Astrocyte (in vitro differentiated cells and primary cell): Measurements from ENCODE around the gene MEGF11. TPM values are rescaled to one million over a fixed set of nuclear protein-coding genes. Genes with fewer than 3 reads are reported as not detected.

Experiments used
- DNase-seq: peaks from one replicate; pipeline ENCODE4 v3.0.0-alpha.2; 2010; ENCODE audit warnings: low read depth
- FAIRE-seq: peaks from 2 replicates; lab custom pipeline; 2011; peaks lifted over from hg19 to GRCh38; lab: Jason Lieb, UNC
- H2AFZ ChIP-seq: 2 replicates; pipeline ENCODE4 v1.6.0; 2012; ENCODE audit warnings: low read depth, low read length, inconsistent platforms
- H3K27ac ChIP-seq: 2 replicates; pipeline ENCODE4 v1.5.1; 2011; ENCODE audit warnings: low read depth, low read length, inconsistent platforms
- H3K27me3 ChIP-seq: 2 replicates; pipeline ENCODE4 v1.6.0; 2011; ENCODE audit warnings: low read length, inconsistent platforms; ENCODE audit not compliant: insufficient read depth
- H3K36me3 ChIP-seq: 2 replicates; pipeline ENCODE4 v1.5.1; 2011; ENCODE audit warnings: low read length, inconsistent platforms; ENCODE audit not compliant: insufficient read depth
- H3K4me1 ChIP-seq: 2 replicates; pipeline ENCODE4 v1.5.1; 2011; ENCODE audit warnings: low read length, inconsistent platforms; ENCODE audit not compliant: insufficient read depth
- H3K4me2 ChIP-seq: 2 replicates; pipeline ENCODE4 v1.6.0; 2012; ENCODE audit warnings: low read length, inconsistent platforms
- H3K4me3 ChIP-seq: 2 replicates; pipeline ENCODE4 v1.5.1; 2011; ENCODE audit warnings: low read depth, mild to moderate bottlenecking, low read length, inconsistent platforms; ENCODE audit not compliant: insufficient read depth
- H3K79me2 ChIP-seq: 2 replicates; pipeline ENCODE4 v1.6.0; 2012; ENCODE audit warnings: mild to moderate bottlenecking, low read length, inconsistent platforms; ENCODE audit not compliant: insufficient read depth
- H3K9ac ChIP-seq: 2 replicates; pipeline ENCODE4 v1.6.0; 2012; ENCODE audit warnings: mild to moderate bottlenecking, low read length, inconsistent platforms
- H3K9me3 ChIP-seq: 2 replicates; pipeline ENCODE4 v1.5.1; 2012; ENCODE audit warnings: low read depth, mild to moderate bottlenecking, low read length, inconsistent platforms; ENCODE audit not compliant: insufficient read depth
- H4K20me1 ChIP-seq: 2 replicates; pipeline ENCODE4 v1.6.0; 2012; ENCODE audit warnings: low read length, inconsistent platforms; ENCODE audit not compliant: insufficient read depth
- H3K27ac Mint-ChIP-seq: one replicate; pipeline ENCODE4 v1.8.0; 2021; ENCODE audit warnings: mild to moderate bottlenecking, mixed read lengths; ENCODE audit not compliant: unreplicated experiment
- H3K27me3 Mint-ChIP-seq: one replicate; pipeline ENCODE4 v1.8.0; 2021; ENCODE audit warnings: low read depth, mixed read lengths; ENCODE audit not compliant: unreplicated experiment
- H3K36me3 Mint-ChIP-seq: one replicate; pipeline ENCODE4 v1.8.0; 2021; ENCODE audit warnings: low read depth, mixed read lengths; ENCODE audit not compliant: unreplicated experiment
- H3K4me1 Mint-ChIP-seq: one replicate; pipeline ENCODE4 v1.8.0; 2021; ENCODE audit warnings: low read depth, mixed read lengths; ENCODE audit not compliant: unreplicated experiment
- H3K4me3 Mint-ChIP-seq: one replicate; pipeline ENCODE4 v1.8.0; 2021; ENCODE audit warnings: mild to moderate bottlenecking, moderate library complexity, mixed read lengths; ENCODE audit not compliant: unreplicated experiment
- H3K9me3 Mint-ChIP-seq: one replicate; pipeline ENCODE4 v1.8.0; 2021; ENCODE audit warnings: mild to moderate bottlenecking, mixed read lengths; ENCODE audit not compliant: unreplicated experiment
- CTCF ChIP-seq: IDR thresholded peaks from 2 replicates; pipeline ENCODE4 v1.5.1; 2011; ENCODE audit warnings: low read depth, mild to moderate bottlenecking, inconsistent platforms, low read length, moderate library complexity; ENCODE audit not compliant: insufficient read depth
- EZH2 ChIP-seq: IDR thresholded peaks from 2 replicates; pipeline ENCODE4 v1.6.1; 2012; ENCODE audit warnings: mild to moderate bottlenecking, low read length, inconsistent platforms; ENCODE audit not compliant: insufficient read depth
- total RNA-seq: library from RNA; stranded (reverse); gene quantifications from 2 replicates; pipeline ENCODE4 v1.2.1, GENCODE V29; 2021

Gene MEGF11
- total RNA-seq, 1 donor from 2014 or later: 0.16 TPM

DNA sequence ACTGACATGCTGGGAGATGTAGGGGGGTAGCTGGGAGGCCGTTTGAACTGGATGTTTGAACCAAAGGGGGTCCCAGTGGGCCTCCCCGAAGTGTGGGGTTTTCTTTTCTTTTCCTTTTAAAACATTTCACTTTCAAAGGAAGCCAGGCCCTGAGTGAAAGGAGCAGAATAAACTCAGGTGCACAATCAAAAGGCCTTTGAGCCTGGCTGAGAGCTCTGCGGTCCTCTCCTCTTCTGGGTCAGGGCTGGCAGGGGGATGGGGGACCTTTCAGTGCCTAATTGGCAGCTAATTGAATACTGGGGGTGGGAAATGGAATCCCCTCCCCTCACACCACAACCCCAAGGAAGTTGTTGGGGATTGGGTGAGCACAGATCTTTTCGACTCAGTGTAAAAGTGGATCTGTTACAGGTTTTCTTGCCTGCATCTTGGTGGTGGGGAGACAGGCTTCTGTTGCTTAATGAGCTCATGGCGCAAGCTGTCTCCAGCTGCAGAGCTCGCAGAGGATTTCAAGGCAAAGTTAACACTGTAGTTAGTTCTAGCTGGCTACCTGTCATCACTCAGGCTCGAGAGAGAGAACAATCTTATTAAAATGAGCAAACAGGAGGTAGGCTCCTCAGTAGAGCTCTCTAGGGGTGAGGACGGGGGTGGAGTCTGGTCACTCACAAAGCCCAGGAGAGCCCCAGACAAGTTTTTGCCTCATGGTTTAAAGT, 251.7 kb downstream of the MEGF11 start:
- DNase-seq (no peak), FAIRE-seq (no peak)
- TF ChIP-seq EZH2: no peak
- no peak for TF ChIP-seq CTCF
- Histone ChIP-seq H3K79me2 (no peaks in the 10 kb centered on the region), H3K9ac (no peak overlapping the region), H2AFZ (no peak overlapping the region), H3K9me3 (no peaks in the 10 kb centered on the region), H3K4me2 (no peak overlapping the region), H3K27ac (no peak overlapping the region), H3K4me3 (no peak overlapping the region), H3K36me3 (no peaks in the 10 kb centered on the region), H3K27me3 (peaks cover 15% of the 10 kb centered on the region), H4K20me1 (no peaks in the 10 kb centered on the region), H3K4me1 (no peaks in the 10 kb centered on the region)
- H3K4me3 Mint-ChIP-seq: no peak overlapping the region
- peaks cover 49% of the 10 kb centered on the region for H3K27me3 Mint-ChIP-seq
- H3K9me3 Mint-ChIP-seq: no peaks in the 10 kb centered on the region
- H3K36me3 Mint-ChIP-seq: peaks cover 2% of the 10 kb centered on the region
- no peak overlapping the region for H3K27ac Mint-ChIP-seq
- no peaks in the 10 kb centered on the region for H3K4me1 Mint-ChIP-seq

DNA sequence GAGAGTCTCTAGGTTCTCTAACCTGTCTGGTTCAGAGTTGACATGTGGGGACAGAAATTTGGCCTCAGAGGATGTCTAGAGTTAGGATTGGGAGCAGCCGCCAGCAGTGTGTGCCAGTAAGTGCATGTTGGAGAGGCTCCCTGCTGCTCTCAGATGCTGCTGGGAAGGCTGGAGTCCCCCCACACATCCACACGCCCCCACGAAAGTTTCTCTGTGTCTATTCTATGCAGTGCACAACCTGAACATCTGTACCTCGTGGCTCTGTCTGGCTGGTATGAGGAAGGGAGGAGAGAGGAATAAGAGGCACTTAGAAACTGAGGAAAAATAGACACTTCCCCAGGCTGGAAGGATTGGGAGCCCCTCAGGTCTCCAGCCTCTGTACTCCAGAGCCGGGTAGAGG, 252.5 kb downstream of the MEGF11 start:
- no peak overlapping the region for H3K4me3 ChIP-seq
- TF ChIP-seq CTCF (no peak), EZH2 (no peak)
- H3K27me3 ChIP-seq: peaks cover 15% of the 10 kb centered on the region
- H3K9ac ChIP-seq: no peak overlapping the region
- Mint-ChIP-seq H3K27me3 (peaks cover 54% of the 10 kb centered on the region), H3K4me1 (no peaks in the 10 kb centered on the region), H3K27ac (no peak overlapping the region), H3K4me3 (no peak overlapping the region), H3K36me3 (peaks cover 2% of the 10 kb centered on the region), H3K9me3 (no peaks in the 10 kb centered on the region)
- H3K9me3 ChIP-seq: no peaks in the 10 kb centered on the region
- H3K4me2 ChIP-seq: no peak overlapping the region
- DNase-seq: no peak
- H2AFZ ChIP-seq: no peak overlapping the region
- H3K27ac ChIP-seq: no peak overlapping the region
- no peaks in the 10 kb centered on the region for H3K36me3 ChIP-seq
- FAIRE-seq: no peak
- H3K79me2 ChIP-seq: no peaks in the 10 kb centered on the region
- no peaks in the 10 kb centered on the region for H4K20me1 ChIP-seq
- H3K4me1 ChIP-seq: no peaks in the 10 kb centered on the region

DNA sequence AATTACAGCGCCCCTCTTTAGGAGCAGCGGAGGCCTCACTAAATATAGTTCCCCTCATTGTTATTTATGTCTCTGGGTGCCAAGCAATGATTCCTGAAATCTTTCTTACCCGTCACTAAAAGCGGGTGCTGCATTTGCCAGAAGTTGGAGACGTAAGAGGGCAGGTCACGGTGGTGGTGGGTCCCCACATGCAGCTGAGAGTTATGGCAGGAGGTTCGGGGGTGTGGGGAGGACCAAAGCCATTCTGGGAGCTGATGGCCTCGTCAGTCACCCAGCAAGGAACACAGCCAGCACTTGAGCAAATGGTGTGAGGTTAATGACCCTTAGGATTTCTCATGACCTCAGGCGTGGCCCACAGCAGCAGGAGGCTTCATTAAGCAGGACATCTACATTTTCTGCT, 255.1 kb downstream of the MEGF11 start:
- Histone ChIP-seq H3K27me3 (peaks cover 22% of the 10 kb centered on the region), H3K4me2 (no peak overlapping the region), H3K27ac (no peak overlapping the region), H4K20me1 (no peaks in the 10 kb centered on the region), H3K4me1 (no peaks in the 10 kb centered on the region), H3K9me3 (no peaks in the 10 kb centered on the region), H3K36me3 (no peaks in the 10 kb centered on the region), H2AFZ (no peak overlapping the region), H3K9ac (no peak overlapping the region), H3K4me3 (no peak overlapping the region), H3K79me2 (no peaks in the 10 kb centered on the region)
- no peak for DNase-seq
- peaks cover 62% of the 10 kb centered on the region for H3K27me3 Mint-ChIP-seq
- no peaks in the 10 kb centered on the region for H3K9me3 Mint-ChIP-seq
- FAIRE-seq: no peak
- peaks cover 2% of the 10 kb centered on the region for H3K36me3 Mint-ChIP-seq
- TF ChIP-seq CTCF (no peak), EZH2 (no peak)
- no peaks in the 10 kb centered on the region for H3K4me1 Mint-ChIP-seq
- no peak overlapping the region for H3K27ac Mint-ChIP-seq
- no peak overlapping the region for H3K4me3 Mint-ChIP-seq
